Measurements from ENCODE around the gene CCDC74A.
"Not testable (repeated sequence)": the region's sequence is repeated elsewhere in the genome, so short reads cannot be mapped to it uniquely, and the experiment has no call there.

CCDC74A gene

DNA sequence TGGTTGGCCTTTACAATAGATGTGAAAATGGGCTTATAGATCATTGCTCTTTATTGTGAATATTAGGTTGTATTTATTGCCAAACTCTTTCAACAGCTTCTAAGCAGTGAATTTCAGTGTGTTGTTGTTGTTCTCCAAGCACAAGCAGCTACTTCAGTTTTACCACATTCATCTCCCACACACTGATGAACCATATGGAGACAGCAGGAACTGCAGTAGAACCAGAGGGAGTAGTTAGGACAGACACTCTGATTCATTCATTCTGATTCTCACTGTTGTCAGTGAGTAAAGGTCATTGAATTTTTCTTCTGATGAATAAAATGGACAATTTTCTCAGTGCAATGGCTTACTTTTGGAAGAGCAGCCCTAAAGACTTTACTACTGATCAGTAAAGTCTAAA lies 40.2 kb downstream of the CCDC74A start:
- H3K9me3 ChIP-seq: no peaks in the 10 kb centered on the region
- H3K4me1 ChIP-seq: no peaks in the 10 kb centered on the region
- H3K4me3 ChIP-seq (ENCODE audit: low read depth, low read length): no peak overlapping the region
- no peak for DNase-seq
- H3K27me3 ChIP-seq: peaks cover 4% of the 10 kb centered on the region
- TF ChIP-seq CTCF (IDR thresholded peaks at IDR 0.05; ENCODE audit: low read depth, low read length): no peak
- H3K36me3 ChIP-seq: no peaks in the 10 kb centered on the region

DNA sequence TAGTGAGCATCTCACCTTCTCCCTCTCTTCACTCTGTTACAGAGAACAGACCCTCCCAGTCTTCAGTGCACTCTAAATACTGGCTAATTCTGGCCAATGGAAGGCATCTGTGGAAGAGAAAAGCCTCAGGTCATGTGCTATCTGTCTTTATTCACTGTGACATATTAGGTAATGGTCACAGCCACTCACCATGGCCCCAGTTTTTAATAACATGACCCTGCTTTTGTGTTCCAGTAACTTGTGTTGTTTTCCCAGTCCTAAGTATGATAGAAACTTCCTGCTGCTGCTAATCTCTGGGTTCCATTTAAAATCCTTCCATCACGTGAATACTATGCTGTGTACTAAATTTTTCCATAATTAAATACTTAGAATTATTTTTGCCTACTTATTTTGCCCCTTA lies 40.7 kb downstream of the CCDC74A start:
- not testable (repeated sequence) for DNase-seq; H3K4me3 ChIP-seq (ENCODE audit: low read depth, low read length); H3K4me1 ChIP-seq; H3K36me3 ChIP-seq; H3K27me3 ChIP-seq; H3K9me3 ChIP-seq

- Histone ChIP-seq H3K27me3 (no peaks in the 10 kb centered on the region), H3K4me1 (no peaks in the 10 kb centered on the region), H3K9me3 (no peaks in the 10 kb centered on the region), H3K36me3 (no peaks in the 10 kb centered on the region), H3K4me3 (ENCODE audit: low read depth, low read length) (no peak overlapping the region)
- no peak for DNase-seq
- no peak for TF ChIP-seq CTCF (IDR thresholded peaks at IDR 0.05; ENCODE audit: low read depth, low read length)
These were observed 44.5 kb downstream of the CCDC74A start for GRCh38 chr2:131572175-131572574.

DNA sequence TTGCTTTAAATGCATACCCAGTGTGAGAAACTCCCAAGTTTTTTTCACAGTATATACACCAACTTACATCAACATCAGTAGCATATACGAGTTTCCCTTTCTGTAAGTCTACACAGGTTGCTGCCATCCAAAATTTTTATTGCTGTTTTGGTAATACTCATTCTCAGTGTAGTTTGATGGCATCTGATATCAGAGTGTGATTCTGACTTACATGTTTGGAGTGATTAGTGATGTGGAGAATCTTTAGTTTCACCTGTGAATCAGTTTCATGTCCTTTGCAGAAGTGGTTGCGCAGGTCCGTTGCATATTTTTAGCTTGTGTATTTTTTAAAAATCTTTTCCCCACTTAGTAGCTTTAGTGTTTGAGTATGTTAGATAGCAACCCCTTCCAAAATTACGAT lies 50.1 kb downstream of the CCDC74A start:
- DNase-seq: no peak
- no peaks in the 10 kb centered on the region for H3K4me1 ChIP-seq
- H3K9me3 ChIP-seq: no peaks in the 10 kb centered on the region
- H3K4me3 ChIP-seq (ENCODE audit: low read depth, low read length): no peak overlapping the region
- TF ChIP-seq CTCF (IDR thresholded peaks at IDR 0.05; ENCODE audit: low read depth, low read length): no peak
- H3K36me3 ChIP-seq: no peaks in the 10 kb centered on the region
- H3K27me3 ChIP-seq: no peaks in the 10 kb centered on the region

- no peaks in the 10 kb centered on the region for H3K27me3 ChIP-seq
- H3K9me3 ChIP-seq: no peaks in the 10 kb centered on the region
- H3K36me3 ChIP-seq: no peaks in the 10 kb centered on the region
- H3K4me1 ChIP-seq: no peaks in the 10 kb centered on the region
- H3K4me3 ChIP-seq (ENCODE audit: low read depth, low read length): no peak overlapping the region
- no peak for DNase-seq
- no peak for TF ChIP-seq CTCF (IDR thresholded peaks at IDR 0.05; ENCODE audit: low read depth, low read length)
These were observed 52.5 kb downstream of the CCDC74A start for GRCh38 chr2:131580187-131580586.
